Putamen (tissue), 1 donor: ENCODE results near the gene ITGAE.
A peak's percentile ranks its signal among the peaks of the same experiment; 100 is the strongest.

Source experiments
- DNase-seq: peaks from one replicate; pipeline ENCODE4 v3.0.0-alpha.2; 2016; ENCODE audit warnings: low spot score

ITGAE gene

GRCh38 chr17:3817851-3818605 lies 17.0 kb upstream of the ITGAE start:
- DNase-seq: peak; percentile 20

DNA sequence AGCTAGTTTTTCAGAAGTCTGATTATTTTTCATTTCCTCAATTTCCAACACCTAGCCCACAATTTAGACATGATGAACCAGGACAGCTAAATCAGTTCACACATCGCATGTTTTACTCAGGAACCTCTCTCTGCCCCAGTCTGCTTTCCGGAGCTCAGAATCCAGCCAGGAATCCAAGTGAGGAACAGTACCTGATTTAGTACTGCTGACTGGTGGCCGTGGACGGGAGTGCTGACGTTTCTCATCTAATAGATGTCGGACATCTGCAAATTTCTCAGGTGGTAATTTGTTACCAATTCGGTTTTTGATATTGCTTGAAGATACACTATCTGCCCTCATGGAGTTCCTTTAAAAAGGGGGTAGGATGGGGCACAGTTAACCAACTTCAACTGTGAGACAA lies 14.9 kb upstream of the ITGAE start:
- no peak for DNase-seq

- DNase-seq: no peak
Observed at GRCh38 chr17:3815122-3815521, 14.1 kb upstream of the ITGAE start.

DNA sequence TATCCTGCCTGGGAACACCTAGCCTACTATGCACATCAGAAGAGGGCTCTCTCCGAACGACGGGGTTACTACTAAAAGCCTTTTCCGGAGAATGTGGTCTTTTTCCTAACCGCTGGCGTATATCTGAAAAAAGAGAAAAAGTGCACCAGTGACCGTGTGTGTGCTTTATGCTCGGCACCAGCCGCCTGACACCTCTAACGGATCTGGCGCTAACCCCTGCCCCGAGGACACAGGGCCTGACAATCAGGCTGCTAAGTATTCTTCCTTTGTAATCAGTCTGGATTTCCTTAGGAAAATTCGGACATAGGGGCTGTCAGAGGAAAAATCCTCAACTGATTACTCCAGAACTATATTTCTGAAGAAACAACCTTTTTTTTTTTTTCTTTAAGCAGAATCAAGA lies 13.4 kb upstream of the ITGAE start:
- no peak for DNase-seq

- DNase-seq: no peak
Observed at GRCh38 chr17:3813171-3813570, 12.2 kb upstream of the ITGAE start.

GRCh38 chr17:3812771-3813170 lies 11.8 kb upstream of the ITGAE start:
- DNase-seq: no peak

DNA sequence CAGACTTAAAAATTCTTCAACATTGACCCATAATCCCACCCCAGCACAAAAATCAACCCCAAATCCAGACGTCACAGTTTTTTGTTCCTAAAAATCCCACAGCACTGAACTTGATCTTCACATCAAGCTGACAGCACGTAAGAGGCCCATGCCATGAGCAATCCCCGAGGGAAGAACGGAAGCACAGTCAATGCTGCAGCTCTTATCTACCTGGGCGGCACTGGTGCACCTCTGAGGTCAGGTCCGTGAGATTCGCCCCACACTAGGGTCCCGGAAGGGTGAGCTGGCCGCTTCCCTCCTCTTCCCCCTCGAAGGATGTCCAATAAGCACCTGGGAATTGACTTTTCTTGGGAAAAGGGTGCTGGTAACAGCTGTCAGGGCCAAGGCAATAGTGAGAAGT lies 11.3 kb upstream of the ITGAE start:
- no peak for DNase-seq

DNA sequence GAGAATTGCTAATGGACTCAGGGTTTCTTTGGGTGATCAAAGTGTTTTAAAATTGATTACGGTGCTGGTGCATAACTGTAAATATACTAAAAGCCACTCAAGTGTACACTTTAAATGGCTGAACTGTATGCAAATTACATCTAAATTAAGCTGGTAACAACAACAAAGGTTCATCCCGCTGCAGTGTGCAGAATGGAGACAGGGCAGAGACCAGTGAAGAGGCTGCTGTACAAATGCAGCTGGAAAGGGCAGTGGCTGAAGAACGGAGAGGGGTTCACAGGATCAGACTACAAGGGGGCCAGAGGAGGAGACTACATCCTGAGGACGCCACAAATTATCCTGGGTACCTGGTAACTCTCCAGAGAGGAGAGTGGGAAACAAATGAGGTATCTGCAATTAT lies 9.0 kb upstream of the ITGAE start:
- no peak for DNase-seq

- DNase-seq: no peak
Observed at GRCh38 chr17:3809135-3809534, 8.1 kb upstream of the ITGAE start.

- DNase-seq: no peak
Observed at GRCh38 chr17:3808701-3809100, 7.7 kb upstream of the ITGAE start.

GRCh38 chr17:3805581-3805980 lies 4.6 kb upstream of the ITGAE start:
- DNase-seq: no peak

GRCh38 chr17:3804503-3804931 lies 3.5 kb upstream of the ITGAE start:
- no peak for DNase-seq

GRCh38 chr17:3803308-3803640 lies 2.3 kb upstream of the ITGAE start:
- no peak for DNase-seq

- DNase-seq: no peak
Observed at GRCh38 chr17:3802461-3803307, 1.7 kb upstream of the ITGAE start.

GRCh38 chr17:3801792-3802191 lies 804 bp upstream of the ITGAE start:
- DNase-seq: no peak

DNA sequence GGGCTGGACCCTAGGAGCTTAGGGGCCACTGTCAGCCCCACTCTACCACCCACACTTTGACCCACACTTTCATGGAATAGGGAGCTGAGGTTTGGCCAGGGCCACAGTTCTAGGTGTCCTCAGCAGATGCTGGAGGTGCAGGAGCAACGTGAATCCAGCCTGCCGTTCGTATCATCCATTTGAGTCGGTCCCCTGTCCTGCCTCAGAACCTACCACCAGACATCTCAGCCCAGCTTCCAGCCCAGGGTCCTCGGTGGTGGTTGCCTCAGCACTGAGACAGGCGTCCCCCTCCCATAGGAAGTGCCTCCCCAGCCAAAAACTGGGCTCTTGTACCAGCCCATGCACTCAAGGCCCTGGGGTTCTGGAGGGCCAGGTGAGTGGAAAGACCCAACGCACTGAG lies 359 bp upstream of the ITGAE start:
- DNase-seq: no peak

- DNase-seq: no peak
Observed at GRCh38 chr17:3799181-3799945, 1.6 kb downstream of the ITGAE start.

DNA sequence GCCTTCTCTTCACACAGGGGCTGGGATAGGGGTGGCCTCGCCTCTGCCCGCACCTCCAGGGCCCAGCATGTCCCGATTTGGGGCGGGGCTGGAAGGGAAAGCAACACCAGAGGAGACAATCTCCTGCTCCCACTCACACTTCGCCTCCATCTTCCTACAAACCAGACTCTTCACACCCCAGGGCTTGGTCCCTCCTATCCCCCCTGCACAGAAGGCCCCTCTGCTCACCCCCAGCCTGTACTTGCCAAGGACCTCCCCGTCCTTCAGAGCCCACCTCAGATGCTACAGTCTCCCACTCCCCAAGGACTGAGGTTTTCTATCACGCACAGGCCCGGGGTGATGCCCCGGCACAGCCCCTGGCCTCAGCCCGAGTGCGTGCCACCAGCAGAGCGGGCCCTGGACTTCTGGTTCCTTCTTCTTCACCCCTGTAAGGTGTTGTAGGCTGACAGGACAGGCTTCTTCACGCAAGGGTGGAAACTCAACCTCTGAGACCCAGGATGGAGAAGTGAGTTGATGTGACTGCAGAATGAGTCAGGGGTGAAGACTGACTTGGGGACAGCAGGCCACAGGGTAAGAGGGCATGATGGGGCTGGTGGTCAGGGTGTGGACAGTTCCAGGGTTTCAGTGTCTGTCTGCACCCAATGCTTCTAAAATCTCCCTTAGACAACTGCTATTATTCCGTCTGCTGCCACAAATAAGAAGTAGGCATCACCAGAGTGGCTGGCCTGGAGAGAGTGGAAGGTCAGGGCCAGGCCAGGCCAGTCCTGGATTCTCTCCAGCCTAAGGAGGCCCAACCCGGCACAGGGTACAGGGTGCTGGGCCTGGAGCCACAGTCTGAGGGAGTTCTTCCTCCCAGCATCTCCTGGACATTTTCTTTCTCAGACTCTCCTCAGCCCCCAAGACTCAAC lies 2.5 kb downstream of the ITGAE start:
- DNase-seq: no peak

DNA sequence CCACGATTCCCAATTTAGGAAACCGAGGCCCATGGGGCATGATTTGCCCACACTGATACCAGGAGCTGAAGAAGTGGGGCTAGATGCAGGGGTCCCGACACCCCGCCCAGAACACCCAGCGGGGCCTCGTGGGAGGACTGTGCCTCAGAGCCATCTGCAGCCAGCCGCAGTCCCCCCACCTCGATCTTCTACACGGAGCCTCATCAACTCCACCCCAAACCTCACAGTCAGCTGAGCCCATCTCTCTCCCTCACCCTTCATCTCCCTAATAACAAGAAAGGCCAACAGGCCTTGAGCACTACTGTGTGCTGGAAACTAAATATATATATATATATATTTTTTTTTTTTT lies 4.2 kb downstream of the ITGAE start:
- DNase-seq: no peak

GRCh38 chr17:3796110-3796821 lies 4.7 kb downstream of the ITGAE start:
- DNase-seq: no peak

- no peak for DNase-seq
Observed at GRCh38 chr17:3795390-3796102, 5.4 kb downstream of the ITGAE start.
